Measurements from ENCODE around the gene CDC123. TPM values are rescaled to one million over a fixed set of nuclear protein-coding genes. Genes with fewer than 3 reads are reported as not detected.

The CDC123 gene
- total and polyA plus RNA-seq, 2 donors (not counting 3 experiments of a cell fraction or from before 2014, with no cell fraction given) = 65.6 to 106 TPM

DNA sequence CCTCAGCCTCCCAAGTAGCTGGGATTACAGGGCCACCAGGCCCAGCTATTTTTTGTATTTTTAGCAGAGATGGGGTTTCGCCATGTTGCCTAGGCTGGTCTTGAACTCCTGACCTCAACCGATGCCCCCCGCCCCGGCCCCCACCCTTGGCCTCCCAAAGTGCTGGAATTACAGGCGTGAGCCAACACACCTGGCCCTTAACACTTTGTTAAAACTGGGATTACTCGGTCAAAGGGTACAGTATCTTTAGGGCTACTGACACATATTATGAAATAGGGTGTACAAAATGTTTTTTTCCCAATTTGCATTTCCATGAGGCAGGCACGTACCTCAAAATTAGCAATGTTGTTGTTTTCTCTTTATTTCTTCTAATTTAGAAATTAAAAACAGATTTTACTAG is 11.8 kb upstream of the CDC123 start:
- Histone ChIP-seq H3K4me2 (ENCODE audit: insufficient read depth, low read length) (no peak overlapping the region), H4K20me1 (replicated peaks; ENCODE audit: control insufficient read depth, extremely low read depth, insufficient read depth, low read length) (no peaks in the 10 kb centered on the region), H3K9me1 (replicated peaks; ENCODE audit: control insufficient read depth, extremely low read depth, insufficient read depth, low read length) (no peaks in the 10 kb centered on the region), H2AFZ (ENCODE audit: low read depth, low read length) (no peak overlapping the region), H3K9me3 (replicated peaks; ENCODE audit: control insufficient read depth, insufficient read depth, low read length) (no peaks in the 10 kb centered on the region), H3K36me3 (ENCODE audit: control insufficient read depth in 2 of 2, extremely low read depth in 1 of 2, insufficient read depth in 2 of 2, low read length in 2 of 2) (peaks cover 0 to 16% of the 10 kb centered on the region in 2 experiments), H3K27me3 (ENCODE audit: control insufficient read depth in 2 of 2, insufficient read depth in 2 of 2, low read length in 2 of 2) (no peaks in the 10 kb centered on the region), H3K4me1 (ENCODE audit: control insufficient read depth, extremely low read depth, insufficient read depth, low read length) (peaks cover 14% of the 10 kb centered on the region), H3K27ac (ENCODE audit: insufficient read depth, low read depth, low read length) (no peak overlapping the region), H3K79me2 (ENCODE audit: control insufficient read depth, insufficient read depth, low read length) (peaks cover 10% of the 10 kb centered on the region), H3K9ac (replicated peaks; ENCODE audit: extremely low read depth, insufficient read depth, low read length) (no peak overlapping the region), H3K4me3 (replicated peaks in 1 of 3; ENCODE audit: insufficient read depth in 1 of 3, low read depth in 1 of 3, low read length in 3 of 3) (no peak overlapping the region)
- FAIRE-seq (no peak), DNase-seq (ENCODE audit: low read depth, low spot score) (no peak)
- ChIA-PET POLR2A (no interaction called here), CTCF (no interaction called here)
- intact Hi-C loops (cut with micrococcal nuclease) (no loop called here), dilution Hi-C loops (cut with MboI; ENCODE audit: extremely low pct_ligation_motif_present, low sequenced_read_pairs) (no loop called here)
- TF ChIP-seq, protein P1, sequence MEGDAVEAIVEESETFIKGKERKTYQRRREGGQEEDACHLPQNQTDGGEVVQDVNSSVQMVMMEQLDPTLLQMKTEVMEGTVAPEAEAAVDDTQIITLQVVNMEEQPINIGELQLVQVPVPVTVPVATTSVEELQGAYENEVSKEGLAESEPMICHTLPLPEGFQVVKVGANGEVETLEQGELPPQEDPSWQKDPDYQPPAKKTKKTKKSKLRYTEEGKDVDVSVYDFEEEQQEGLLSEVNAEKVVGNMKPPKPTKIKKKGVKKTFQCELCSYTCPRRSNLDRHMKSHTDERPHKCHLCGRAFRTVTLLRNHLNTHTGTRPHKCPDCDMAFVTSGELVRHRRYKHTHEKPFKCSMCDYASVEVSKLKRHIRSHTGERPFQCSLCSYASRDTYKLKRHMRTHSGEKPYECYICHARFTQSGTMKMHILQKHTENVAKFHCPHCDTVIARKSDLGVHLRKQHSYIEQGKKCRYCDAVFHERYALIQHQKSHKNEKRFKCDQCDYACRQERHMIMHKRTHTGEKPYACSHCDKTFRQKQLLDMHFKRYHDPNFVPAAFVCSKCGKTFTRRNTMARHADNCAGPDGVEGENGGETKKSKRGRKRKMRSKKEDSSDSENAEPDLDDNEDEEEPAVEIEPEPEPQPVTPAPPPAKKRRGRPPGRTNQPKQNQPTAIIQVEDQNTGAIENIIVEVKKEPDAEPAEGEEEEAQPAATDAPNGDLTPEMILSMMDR (IDR thresholded peaks at IDR 0.05; ENCODE audit: extremely low read depth in 1 of 2, insufficient read depth in 1 of 2, low read depth in 1 of 2, low read length in 2 of 2) = no peak
- TF ChIP-seq FOS (IDR thresholded peaks at IDR 0.05; ENCODE audit: borderline replicate concordance, insufficient read depth, low read length) (no peak), JUN (IDR thresholded peaks at IDR 0.05; ENCODE audit: borderline replicate concordance, insufficient read depth, insufficient read length, low read depth) (no peak), EZH2 (IDR thresholded peaks at IDR 0.05; ENCODE audit: borderline replicate concordance, low read depth, low read length, severe bottlenecking) (no peak), POLR2AphosphoS5 (IDR thresholded peaks at IDR 0.05; ENCODE audit: insufficient read depth, low read depth, low read length) (no peak), MYC (IDR thresholded peaks at IDR 0.05; ENCODE audit: low read depth, low read length) (no peak), GATA2 (IDR thresholded peaks at IDR 0.05; ENCODE audit: insufficient read depth, insufficient read length, low read depth, low read length) (no peak), POLR2A (IDR thresholded peaks at IDR 0.05; ENCODE audit: low read depth, low read length) (no peak)
- TF ChIP-seq, protein P2, sequence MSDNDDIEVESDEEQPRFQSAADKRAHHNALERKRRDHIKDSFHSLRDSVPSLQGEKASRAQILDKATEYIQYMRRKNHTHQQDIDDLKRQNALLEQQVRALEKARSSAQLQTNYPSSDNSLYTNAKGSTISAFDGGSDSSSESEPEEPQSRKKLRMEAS (IDR thresholded peaks at IDR 0.05; ENCODE audit: insufficient read depth, insufficient read length) = no peak
- BruUV-seq (replicated peaks) = no TSS peak

Data from endothelial cell of umbilical vein (primary cell).